ENCODE data around the gene TOMT. TPM values are rescaled to one million over a fixed set of nuclear protein-coding genes. Genes with fewer than 3 reads are reported as not detected.

TOMT gene, protein sequence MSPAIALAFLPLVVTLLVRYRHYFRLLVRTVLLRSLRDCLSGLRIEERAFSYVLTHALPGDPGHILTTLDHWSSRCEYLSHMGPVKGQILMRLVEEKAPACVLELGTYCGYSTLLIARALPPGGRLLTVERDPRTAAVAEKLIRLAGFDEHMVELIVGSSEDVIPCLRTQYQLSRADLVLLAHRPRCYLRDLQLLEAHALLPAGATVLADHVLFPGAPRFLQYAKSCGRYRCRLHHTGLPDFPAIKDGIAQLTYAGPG
- not detected in 2 replicates for total RNA-seq

DNA sequence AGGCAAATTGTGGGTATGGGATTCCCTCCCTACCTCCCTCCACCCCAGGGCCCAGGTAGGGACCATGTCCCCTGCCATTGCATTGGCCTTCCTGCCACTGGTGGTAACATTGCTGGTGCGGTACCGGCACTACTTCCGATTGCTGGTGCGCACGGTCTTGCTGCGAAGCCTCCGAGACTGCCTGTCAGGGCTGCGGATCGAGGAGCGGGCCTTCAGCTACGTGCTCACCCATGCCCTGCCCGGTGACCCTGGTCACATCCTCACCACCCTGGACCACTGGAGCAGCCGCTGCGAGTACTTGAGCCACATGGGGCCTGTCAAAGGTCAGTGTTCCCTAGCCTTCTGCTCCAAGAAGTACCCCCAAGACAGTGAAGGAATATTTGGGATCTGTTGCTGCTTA, at the start of gene TOMT:
Gene TOMT (plus strand): TSS at position 37 of the 400 bp plus-strand sequence. CDS start 28 bp downstream, at position 65.

DNA sequence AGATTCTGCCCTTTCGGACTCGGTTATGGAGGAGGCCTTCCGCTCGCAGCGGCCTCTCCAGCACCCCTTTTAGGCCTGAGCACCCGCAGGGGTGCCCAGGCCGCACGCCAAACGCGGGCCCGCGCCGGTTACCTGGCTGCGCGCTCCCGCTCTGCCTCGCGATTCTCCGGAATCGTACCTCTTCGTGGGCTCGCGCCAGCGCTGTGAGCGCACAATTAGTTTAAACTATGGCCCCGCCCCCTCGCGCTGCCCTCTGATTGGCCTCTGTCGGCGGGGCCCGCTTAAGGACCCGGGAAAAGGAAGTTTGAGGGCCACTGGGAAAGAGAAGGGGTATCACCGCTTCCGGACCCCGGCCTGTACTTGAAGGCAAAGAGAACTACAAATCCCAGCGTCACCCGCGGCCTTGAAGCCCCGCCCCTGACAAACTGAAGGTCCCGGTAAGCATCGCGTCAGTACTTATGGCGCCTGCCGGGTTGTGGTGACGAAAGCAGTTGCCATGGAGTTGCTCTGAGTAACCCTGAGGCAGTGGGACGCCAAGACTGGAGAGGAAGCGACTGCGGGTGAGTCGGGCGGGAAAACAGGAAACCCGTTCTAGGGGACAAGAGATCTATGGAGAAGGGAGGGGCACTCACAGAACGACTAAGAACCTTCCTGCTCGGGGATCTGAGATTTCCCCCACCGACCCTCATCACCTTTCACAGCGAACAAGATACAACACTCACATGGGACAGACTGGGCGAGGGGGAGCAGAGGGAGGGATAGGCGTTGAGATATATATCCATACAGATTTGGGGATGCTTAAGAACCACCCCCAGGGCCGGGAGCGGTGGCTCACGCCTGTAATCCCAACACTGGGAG, 25.2 kb upstream of the TOMT start, which contains the start of the genes LRRC51 and NUMA1:
Gene LRRC51 (plus strand): TSS at position 525 of the 858 bp plus-strand sequence. CDS start 8,234 bp downstream, outside the sequence.
Gene NUMA1 (minus strand): TSS at position 217 of the 858 bp plus-strand sequence. CDS start 44,599 bp downstream, outside the sequence.

DNA sequence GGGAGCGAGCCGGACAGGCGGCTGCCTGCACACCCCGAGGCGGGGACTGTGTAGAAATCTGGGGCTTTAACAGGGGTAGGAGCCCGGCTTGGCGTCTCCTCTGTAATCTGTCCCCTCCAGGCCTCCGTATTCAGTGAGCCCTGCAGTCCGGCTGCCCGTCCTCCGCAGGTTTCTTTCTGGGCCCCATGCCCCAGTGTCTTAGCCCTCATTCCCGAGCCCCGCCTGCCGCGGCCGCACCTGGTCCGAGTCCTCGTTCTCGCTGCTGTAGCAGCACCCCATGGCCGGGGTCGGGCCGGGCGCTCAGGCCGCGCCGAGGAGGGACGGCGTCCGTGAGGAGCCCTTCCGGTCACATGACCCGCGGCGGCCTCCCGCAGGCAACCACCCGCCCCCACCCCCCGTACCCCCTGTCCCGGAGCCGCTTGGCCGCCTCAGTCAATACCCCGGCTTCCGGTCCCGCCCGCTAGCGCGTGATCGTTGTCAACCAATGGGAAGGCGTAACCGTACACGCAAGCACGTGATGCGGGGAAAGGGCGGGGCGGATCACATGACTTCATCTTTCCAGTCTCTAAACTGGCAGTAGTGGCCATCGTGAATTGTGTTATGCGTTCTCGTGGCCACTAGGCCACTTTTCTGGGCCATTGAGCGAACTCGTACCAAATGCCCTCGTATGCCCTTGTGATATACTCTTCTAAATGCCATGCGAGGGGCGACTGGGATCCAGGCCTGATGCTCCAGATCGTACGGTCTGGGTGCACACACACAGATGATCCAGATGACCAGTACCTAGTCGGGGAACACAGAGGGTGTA, 2.6 kb upstream of the TOMT start, which contains the start of gene LAMTOR1:
Gene LAMTOR1 (minus strand): TSS at position 352 of the 808 bp plus-strand sequence. CDS start 73 bp downstream, at position 279.

DNA sequence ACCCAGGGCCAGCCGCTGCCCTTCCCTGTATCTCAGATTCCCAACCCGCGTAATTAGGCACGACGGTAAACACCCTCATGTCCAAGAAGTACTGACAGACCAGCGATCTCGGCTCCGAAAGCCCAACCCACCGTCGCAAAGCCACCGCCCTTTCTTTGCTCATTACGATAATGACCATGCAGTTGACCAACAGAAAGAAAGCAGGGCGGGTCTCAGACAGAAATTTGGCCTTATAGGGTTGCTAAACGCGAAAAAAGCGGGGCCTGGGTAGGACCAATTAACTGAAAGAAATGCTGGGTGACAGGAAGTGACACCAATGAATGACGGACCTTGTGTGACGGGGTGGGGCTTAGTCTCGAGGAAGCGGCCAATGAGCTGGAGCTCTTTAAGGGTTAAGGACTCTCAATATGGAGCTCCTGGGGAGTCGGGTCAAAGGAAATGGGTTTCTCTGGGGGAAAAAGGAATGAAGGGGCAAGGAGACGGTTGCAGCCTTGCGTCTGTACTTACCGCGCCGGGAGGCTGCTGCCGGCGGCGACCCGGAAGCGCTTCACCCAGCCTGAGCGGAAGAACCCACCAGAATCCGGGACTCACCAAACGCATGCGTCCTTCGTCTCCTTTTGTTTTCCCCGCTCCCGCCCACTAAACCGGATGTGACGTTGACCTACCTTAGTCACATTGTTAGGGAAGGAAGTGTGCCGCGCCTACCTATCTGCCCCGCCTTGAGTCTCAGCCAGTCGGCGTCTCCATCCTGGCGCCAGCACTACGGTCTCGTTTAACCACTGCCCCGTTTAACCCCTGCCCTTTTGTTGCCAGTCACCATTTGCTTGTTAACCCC, 6.6 kb downstream of the TOMT start, which contains the start of gene ANAPC15:
Gene ANAPC15 (minus strand): TSS at position 553 of the 835 bp plus-strand sequence. CDS start 1,419 bp downstream, outside the sequence.

DNA sequence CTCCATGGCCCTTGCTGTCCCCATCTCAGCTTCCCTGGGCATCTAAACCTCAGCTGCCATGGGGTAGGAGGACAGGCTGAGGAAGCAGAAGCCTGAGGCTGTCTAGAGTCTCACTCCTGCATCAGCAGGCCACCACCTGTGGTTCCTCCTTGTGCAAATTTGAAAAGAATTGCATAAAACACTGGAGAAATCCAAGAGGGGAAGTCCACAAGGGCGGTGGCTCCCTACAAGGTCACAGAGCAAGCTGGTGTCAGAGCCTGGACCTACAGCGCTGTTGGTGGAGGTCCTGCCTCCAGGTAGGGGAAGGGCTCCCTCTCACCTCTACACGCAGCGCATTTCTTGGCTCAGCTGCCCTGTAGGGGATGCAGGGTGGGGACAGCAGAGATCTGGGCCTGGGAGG, 29.7 kb downstream of the TOMT start, which contains the start of gene FOLR3:
Gene FOLR3 (plus strand): TSS at position 253 of the 400 bp plus-strand sequence. CDS start 228 bp downstream, outside the sequence.

Other genes starting within 250 kb of the TOMT start
- gene DEFB131B, start 227.5 kb upstream of the TOMT start, total RNA-seq, result not detected in 2 replicates
- 2.2 and 7.5 TPM in 2 replicates for gene XNDC1N, start 177.3 kb upstream of the TOMT start, total RNA-seq
- gene RNF121, start 176.9 kb upstream of the TOMT start, total RNA-seq, result 11.5 and 28.4 TPM in 2 replicates
- gene IL18BP, start 107.0 kb upstream of the TOMT start, total RNA-seq, result 0.24 and 0.64 TPM in 2 replicates
- gene NUMA1, start 25.4 kb upstream of the TOMT start, total RNA-seq, result 53.3 and 90.4 TPM in 2 replicates
- gene LRRC51, start 25.1 kb upstream of the TOMT start, total RNA-seq, result 3.2 and 4.8 TPM in 2 replicates
- 81.2 and 103 TPM in 2 replicates for gene LAMTOR1, start 2.6 kb upstream of the TOMT start, total RNA-seq
- 14.3 and 15.2 TPM in 2 replicates for gene ANAPC15, start 6.8 kb downstream of the TOMT start, total RNA-seq
- gene FOLR3, start 29.8 kb downstream of the TOMT start, total RNA-seq, result 10.7 and 14.2 TPM in 2 replicates
- 2.1 and 5.3 TPM in 2 replicates for gene FOLR1, start 86.2 kb downstream of the TOMT start, total RNA-seq
- gene FOLR2, start 110.9 kb downstream of the TOMT start, total RNA-seq, result not detected in 2 replicates
- gene INPPL1, start 118.8 kb downstream of the TOMT start, total RNA-seq, result 18.1 and 28.9 TPM in 2 replicates
- gene PHOX2A, start 138.3 kb downstream of the TOMT start, total RNA-seq, result not detected in 2 replicates

Measured in tracheal epithelial cell (primary cell).